Panc1 (cell line): ENCODE data around the gene TMEM30B. TPM values are rescaled to one million over a fixed set of nuclear protein-coding genes. Genes with fewer than 3 reads are reported as not detected.

Experiments used
- ATAC-seq: fragments of 200-7000 bp; cut with Tn5 transposase; 2 replicates; pipeline ENCODE4 v1.9.1; 2020; ENCODE audit warnings: mild to moderate bottlenecking, moderate library complexity
- BruUV-seq: library from RNA; stranded (reverse); fragments of 400-500 nt; replicated peaks from 2 replicates; lab custom pipeline; 2021; lab: Mats Ljungman, UMichigan
- CTCF ChIA-PET: fragments of 300-600 bp; sonication (Branson Sonifier 250); formaldehyde crosslinking; loops from one replicate; lab custom pipeline; 2022; ENCODE audit warnings: antibody characterized with exemption; lab: Charles Lee
- POLR2A ChIA-PET: fragments of 300-600 bp; sonication (Branson Sonifier 250); formaldehyde crosslinking; loops from one replicate; lab custom pipeline; 2022; ENCODE audit warnings: antibody characterized with exemption; lab: Charles Lee
- DNase-seq: peaks from one replicate; pipeline ENCODE4 v3.0.0-alpha.2; 2010; ENCODE audit warnings: low read depth, low spot score
- H3K27ac ChIP-seq: 2 replicates; pipeline ENCODE4 v1.5.1; 2011; ENCODE audit warnings: mild to moderate bottlenecking, low read length, inconsistent platforms
- H3K27me3 ChIP-seq: fragments of 200-500 bp; sonication (Bioruptor generic); 2 replicates; pipeline ENCODE4 v1.6.0; 2014; ENCODE audit warnings: low read length, inconsistent platforms; ENCODE audit not compliant: control insufficient read depth, insufficient read depth
- H3K36me3 ChIP-seq: fragments of 200-500 bp; sonication (Bioruptor generic); 2 replicates; pipeline ENCODE4 v1.5.1; 2014; ENCODE audit warnings: inconsistent platforms, mild to moderate bottlenecking, low read length, moderate library complexity; ENCODE audit not compliant: control insufficient read depth, insufficient read depth
- H3K4me1 ChIP-seq: 2 replicates; pipeline ENCODE4 v1.5.1; 2011; ENCODE audit warnings: inconsistent platforms, mild to moderate bottlenecking, low read length, moderate library complexity; ENCODE audit not compliant: control insufficient read depth, insufficient read depth
- H3K4me3 ChIP-seq, 2 experiments: 2 replicates each; pipeline ENCODE4 v1.5.1; 2011 to 2012; ENCODE audit warnings: low read depth in 2 of 2, low read length in 2 of 2, mild to moderate bottlenecking in 2 of 2, inconsistent platforms in 1 of 2, moderate library complexity in 1 of 2
- H3K9me3 ChIP-seq: fragments of 200-500 bp; sonication (Bioruptor generic); 2 replicates; pipeline ENCODE4 v1.5.1; 2014; ENCODE audit warnings: low read depth, mild to moderate bottlenecking, inconsistent platforms, low read length, moderate library complexity; ENCODE audit not compliant: control insufficient read depth, insufficient read depth
- POLR2AphosphoS5 ChIP-seq: IDR thresholded peaks from 2 replicates; pipeline ENCODE4 v1.6.1; 2012; ENCODE audit warnings: mild to moderate bottlenecking, low read depth, low read length, moderate library complexity
- SIN3A ChIP-seq: IDR thresholded peaks from 2 replicates; pipeline ENCODE4 v1.6.1; 2012; ENCODE audit warnings: low read depth, mild to moderate bottlenecking, low read length, moderate library complexity, borderline replicate concordance; ENCODE audit not compliant: insufficient read depth
- TCF7L2 ChIP-seq: IDR thresholded peaks from 2 replicates; pipeline ENCODE4 v1.6.1; 2011; ENCODE audit warnings: mild to moderate bottlenecking, low read depth, low read length, inconsistent platforms
- in situ Hi-C: cut with HindIII; loops from 2 replicates; pipeline ENCODE4 v1.10.0; 2016; ENCODE audit warnings: low sequenced_read_pairs, low pct_unique_long_range_greater_than_20kb
- intact Hi-C: fragments of 100-400 bp; cut with micrococcal nuclease; formaldehyde crosslinking; loops from one replicate; pipeline ENCODE4 v1.10.0; 2022; ENCODE audit not compliant: unreplicated experiment
- total RNA-seq: library from RNA; stranded (reverse); gene quantifications from one replicate; pipeline ENCODE4 v1.2.1, GENCODE V29; 2021; ENCODE audit not compliant: unreplicated experiment
- TF ChIP-seq, protein P1 (sequence below), 2 experiments: IDR thresholded peaks; 2 replicates each; pipeline ENCODE4 v1.6.1; 2011 to 2012; ENCODE audit warnings: low read depth in 2 of 2, control low read depth in 1 of 2, low read length in 1 of 2, mild to moderate bottlenecking in 1 of 2, moderate library complexity in 1 of 2; ENCODE audit not compliant: insufficient read depth in 1 of 2
- TF ChIP-seq, protein P2 (sequence below): fragments of 450-650 bp; IDR thresholded peaks from 2 replicates; pipeline ENCODE4 v1.5.1; 2017; ENCODE audit warnings: mild to moderate bottlenecking

TMEM30B gene
- total RNA-seq, 1 experiment from 2014 or later: 0.10 TPM

DNA sequence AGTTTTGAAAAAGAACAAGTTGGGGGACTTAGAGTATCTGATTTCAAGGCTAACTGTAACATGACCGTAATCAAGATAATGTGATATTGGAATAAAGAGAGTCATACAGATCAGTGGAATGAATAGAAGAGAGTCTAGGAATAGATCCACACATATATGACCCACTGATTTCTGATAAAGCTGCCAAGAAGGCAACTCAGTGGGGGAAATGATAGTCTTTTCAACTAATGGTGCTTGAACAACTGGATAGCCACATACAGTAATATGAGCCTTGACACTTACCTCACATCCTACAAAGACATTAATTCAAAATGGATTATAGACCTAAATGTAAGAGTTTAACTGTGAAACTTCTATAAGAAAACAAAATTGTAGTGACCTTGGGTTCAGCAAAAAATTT, 44.0 kb upstream of the TMEM30B start:
- no peaks in the 10 kb centered on the region for H3K4me1 ChIP-seq
- CTCF ChIA-PET: no interaction called here
- ATAC-seq (no peak), DNase-seq (no peak)
- intact Hi-C loops (no loop called here), in situ Hi-C loops (no loop called here)
- H3K36me3 ChIP-seq: no peaks in the 10 kb centered on the region; the same call in 1 of the 2 replicates
- POLR2A ChIA-PET: no interaction called here
- no peak overlapping the region for H3K27ac ChIP-seq
- TF ChIP-seq POLR2AphosphoS5 (no peak), SIN3A (no peak), TCF7L2 (no peak)
- TF ChIP-seq, protein P1, sequence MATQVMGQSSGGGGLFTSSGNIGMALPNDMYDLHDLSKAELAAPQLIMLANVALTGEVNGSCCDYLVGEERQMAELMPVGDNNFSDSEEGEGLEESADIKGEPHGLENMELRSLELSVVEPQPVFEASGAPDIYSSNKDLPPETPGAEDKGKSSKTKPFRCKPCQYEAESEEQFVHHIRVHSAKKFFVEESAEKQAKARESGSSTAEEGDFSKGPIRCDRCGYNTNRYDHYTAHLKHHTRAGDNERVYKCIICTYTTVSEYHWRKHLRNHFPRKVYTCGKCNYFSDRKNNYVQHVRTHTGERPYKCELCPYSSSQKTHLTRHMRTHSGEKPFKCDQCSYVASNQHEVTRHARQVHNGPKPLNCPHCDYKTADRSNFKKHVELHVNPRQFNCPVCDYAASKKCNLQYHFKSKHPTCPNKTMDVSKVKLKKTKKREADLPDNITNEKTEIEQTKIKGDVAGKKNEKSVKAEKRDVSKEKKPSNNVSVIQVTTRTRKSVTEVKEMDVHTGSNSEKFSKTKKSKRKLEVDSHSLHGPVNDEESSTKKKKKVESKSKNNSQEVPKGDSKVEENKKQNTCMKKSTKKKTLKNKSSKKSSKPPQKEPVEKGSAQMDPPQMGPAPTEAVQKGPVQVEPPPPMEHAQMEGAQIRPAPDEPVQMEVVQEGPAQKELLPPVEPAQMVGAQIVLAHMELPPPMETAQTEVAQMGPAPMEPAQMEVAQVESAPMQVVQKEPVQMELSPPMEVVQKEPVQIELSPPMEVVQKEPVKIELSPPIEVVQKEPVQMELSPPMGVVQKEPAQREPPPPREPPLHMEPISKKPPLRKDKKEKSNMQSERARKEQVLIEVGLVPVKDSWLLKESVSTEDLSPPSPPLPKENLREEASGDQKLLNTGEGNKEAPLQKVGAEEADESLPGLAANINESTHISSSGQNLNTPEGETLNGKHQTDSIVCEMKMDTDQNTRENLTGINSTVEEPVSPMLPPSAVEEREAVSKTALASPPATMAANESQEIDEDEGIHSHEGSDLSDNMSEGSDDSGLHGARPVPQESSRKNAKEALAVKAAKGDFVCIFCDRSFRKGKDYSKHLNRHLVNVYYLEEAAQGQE (IDR thresholded peaks at IDR 0.05; ENCODE audit: insufficient read depth in 1 of 2, low read depth in 2 of 2, low read length in 1 of 2): no peak
- TF ChIP-seq, protein P2, sequence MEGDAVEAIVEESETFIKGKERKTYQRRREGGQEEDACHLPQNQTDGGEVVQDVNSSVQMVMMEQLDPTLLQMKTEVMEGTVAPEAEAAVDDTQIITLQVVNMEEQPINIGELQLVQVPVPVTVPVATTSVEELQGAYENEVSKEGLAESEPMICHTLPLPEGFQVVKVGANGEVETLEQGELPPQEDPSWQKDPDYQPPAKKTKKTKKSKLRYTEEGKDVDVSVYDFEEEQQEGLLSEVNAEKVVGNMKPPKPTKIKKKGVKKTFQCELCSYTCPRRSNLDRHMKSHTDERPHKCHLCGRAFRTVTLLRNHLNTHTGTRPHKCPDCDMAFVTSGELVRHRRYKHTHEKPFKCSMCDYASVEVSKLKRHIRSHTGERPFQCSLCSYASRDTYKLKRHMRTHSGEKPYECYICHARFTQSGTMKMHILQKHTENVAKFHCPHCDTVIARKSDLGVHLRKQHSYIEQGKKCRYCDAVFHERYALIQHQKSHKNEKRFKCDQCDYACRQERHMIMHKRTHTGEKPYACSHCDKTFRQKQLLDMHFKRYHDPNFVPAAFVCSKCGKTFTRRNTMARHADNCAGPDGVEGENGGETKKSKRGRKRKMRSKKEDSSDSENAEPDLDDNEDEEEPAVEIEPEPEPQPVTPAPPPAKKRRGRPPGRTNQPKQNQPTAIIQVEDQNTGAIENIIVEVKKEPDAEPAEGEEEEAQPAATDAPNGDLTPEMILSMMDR: no peak
- no peaks in the 10 kb centered on the region for H3K9me3 ChIP-seq
- no peak overlapping the region for H3K4me3 ChIP-seq
- H3K27me3 ChIP-seq: peaks cover 6% of the 10 kb centered on the region; the same call in 1 of the 2 replicates
- BruUV-seq: no TSS peak

DNA sequence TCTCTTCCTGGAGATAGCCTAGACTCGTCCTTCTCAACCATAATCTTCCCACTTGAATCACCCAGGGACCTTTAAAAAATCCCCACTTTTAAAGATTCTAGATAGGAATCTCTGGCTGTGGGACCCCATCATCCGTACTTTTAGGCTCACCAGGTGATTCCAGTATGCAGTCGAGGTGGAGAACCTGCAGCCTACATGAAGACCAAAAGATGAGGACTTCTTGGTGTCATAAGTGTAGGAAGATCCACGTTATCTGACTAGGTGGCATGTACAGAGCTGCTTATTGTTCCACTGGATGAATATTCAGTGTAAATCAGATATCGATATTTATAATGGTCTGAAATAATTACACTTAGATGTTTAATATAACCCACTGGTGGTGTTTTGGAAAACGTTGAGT, 42.8 kb upstream of the TMEM30B start:
- no peaks in the 10 kb centered on the region for H3K9me3 ChIP-seq
- ATAC-seq (no peak), DNase-seq (no peak)
- H3K36me3 ChIP-seq: no peaks in the 10 kb centered on the region; the same call in 1 of the 2 replicates
- in situ Hi-C loops (no loop called here), intact Hi-C loops (no loop called here)
- H3K27me3 ChIP-seq: peaks cover 6% of the 10 kb centered on the region; the same call in 1 of the 2 replicates
- BruUV-seq: no TSS peak
- H3K4me1 ChIP-seq: no peaks in the 10 kb centered on the region
- H3K27ac ChIP-seq: no peak overlapping the region
- ChIA-PET POLR2A (no interaction called here), CTCF (no interaction called here)
- TF ChIP-seq POLR2AphosphoS5 (no peak), TCF7L2 (no peak), SIN3A (no peak)
- TF ChIP-seq, protein P1 (IDR thresholded peaks at IDR 0.05; ENCODE audit: insufficient read depth in 1 of 2, low read depth in 2 of 2, low read length in 1 of 2): no peak
- TF ChIP-seq, protein P2: no peak
- H3K4me3 ChIP-seq: no peak overlapping the region
